ENCODE measurements around the gene MYLIP.

Gene MYLIP

GRCh38 chr6:16128759-16129622, at the start of gene MYLIP:
TSS of gene MYLIP (plus strand) at chr6:16129086. CDS start at chr6:16129323, 237 bp downstream.
- peak; percentile 98 for DNase-seq (ENCODE audit: low read depth)

- no peak for DNase-seq (ENCODE audit: low read depth)
Observed at GRCh38 chr6:16079354-16079753, 49.5 kb upstream of the MYLIP start.

- no peak for DNase-seq (ENCODE audit: low read depth)
Observed at GRCh38 chr6:16080204-16080603, 48.7 kb upstream of the MYLIP start.

GRCh38 chr6:16081326-16081725, 47.6 kb upstream of the MYLIP start:
- no peak for DNase-seq (ENCODE audit: low read depth)

GRCh38 chr6:16082361-16082760, 46.5 kb upstream of the MYLIP start:
- DNase-seq (ENCODE audit: low read depth) = no peak

GRCh38 chr6:16086965-16087364, 41.9 kb upstream of the MYLIP start:
- no peak for DNase-seq (ENCODE audit: low read depth)

GRCh38 chr6:16087386-16087785, 41.5 kb upstream of the MYLIP start:
- DNase-seq (ENCODE audit: low read depth) = no peak

GRCh38 chr6:16088409-16088808, 40.5 kb upstream of the MYLIP start:
- no peak for DNase-seq (ENCODE audit: low read depth)

- DNase-seq (ENCODE audit: low read depth) = no peak
Observed at GRCh38 chr6:16089232-16090062, 39.4 kb upstream of the MYLIP start.

- DNase-seq (ENCODE audit: low read depth) = no peak
Observed at GRCh38 chr6:16090452-16090851, 38.4 kb upstream of the MYLIP start.

- no peak for DNase-seq (ENCODE audit: low read depth)
Observed at GRCh38 chr6:16090920-16091319, 38.0 kb upstream of the MYLIP start.

- DNase-seq (ENCODE audit: low read depth) = no peak
Observed at GRCh38 chr6:16092140-16092539, 36.7 kb upstream of the MYLIP start.

GRCh38 chr6:16092990-16093389, 35.9 kb upstream of the MYLIP start:
- no peak for DNase-seq (ENCODE audit: low read depth)

- DNase-seq (ENCODE audit: low read depth) = no peak
Observed at GRCh38 chr6:16095180-16095579, 33.7 kb upstream of the MYLIP start.

- DNase-seq (ENCODE audit: low read depth) = no peak
Observed at GRCh38 chr6:16097382-16098171, 31.3 kb upstream of the MYLIP start.

GRCh38 chr6:16098211-16098610, 30.7 kb upstream of the MYLIP start:
- no peak for DNase-seq (ENCODE audit: low read depth)

GRCh38 chr6:16102208-16102607, 26.7 kb upstream of the MYLIP start:
- DNase-seq (ENCODE audit: low read depth) = no peak

GRCh38 chr6:16103722-16104121, 25.2 kb upstream of the MYLIP start:
- no peak for DNase-seq (ENCODE audit: low read depth)

- no peak for DNase-seq (ENCODE audit: low read depth)
Observed at GRCh38 chr6:16104624-16105433, 24.1 kb upstream of the MYLIP start.

GRCh38 chr6:16105854-16106253, 23.0 kb upstream of the MYLIP start:
- DNase-seq (ENCODE audit: low read depth) = no peak

- DNase-seq (ENCODE audit: low read depth) = no peak
Observed at GRCh38 chr6:16106991-16107787, 21.7 kb upstream of the MYLIP start.
